Heart left ventricle (tissue), 13 donors: ENCODE results near the gene EXD3.

ENCODE experiments used
- POLR2A ChIP-seq, 2 donors: fragments of 450-650 bp; IDR thresholded peaks; one replicate each; pipeline ENCODE4 v1.6.1; 2017; ENCODE audit warnings: antibody characterized with exemption in 2 of 2, mild to moderate bottlenecking in 2 of 2, moderate library complexity in 2 of 2
- TF ChIP-seq, protein P1 (sequence below), 12 donors: fragments of 200-600 bp; sonication (generic) in 4 of 12; IDR thresholded peaks; one replicate each; pipeline versions ENCODE4 v1.5.0 to v1.8.0; 2018 to 2022; ENCODE audit warnings: antibody characterized with exemption in 12 of 12, mild to moderate bottlenecking in 5 of 12
- donor health status: ischemic (EF 13 %, LVEDD 7.1; RV severe dilation, severe dysfunction).
- donor health status: DM: no; HTN: yes; CAD: no.
- donor health status: DM: no; HTN: no; CAD: no.
- donor health status: ischemic (EF 25% LVEDD 6.9; RV normal size, moderate dysfunction).
- donor health status: ischemic (EF 25% LVEDD 5.7; RV mildly dilated, moderate dysfunction).
- donor health status: ischemic (EF 35%, LVEDD 5.7; RV mildly dilated, moderate dysfunction).
- donor health status: nonischemic (EF 11% LVEDD 7.7; RV severe dilation, severe dysfunction).
- donor health status: DM: yes; HTN: yes; CAD: no.
- donor health status: PGD.
- donor health status: ischemic (EF 29% LVEDD 5.4; RV normal size, mild dysfunction).
- donor health status: nonischemic (EF 23%, LVEDD 6.1; RV moderate dilation, normal function).

DNA sequence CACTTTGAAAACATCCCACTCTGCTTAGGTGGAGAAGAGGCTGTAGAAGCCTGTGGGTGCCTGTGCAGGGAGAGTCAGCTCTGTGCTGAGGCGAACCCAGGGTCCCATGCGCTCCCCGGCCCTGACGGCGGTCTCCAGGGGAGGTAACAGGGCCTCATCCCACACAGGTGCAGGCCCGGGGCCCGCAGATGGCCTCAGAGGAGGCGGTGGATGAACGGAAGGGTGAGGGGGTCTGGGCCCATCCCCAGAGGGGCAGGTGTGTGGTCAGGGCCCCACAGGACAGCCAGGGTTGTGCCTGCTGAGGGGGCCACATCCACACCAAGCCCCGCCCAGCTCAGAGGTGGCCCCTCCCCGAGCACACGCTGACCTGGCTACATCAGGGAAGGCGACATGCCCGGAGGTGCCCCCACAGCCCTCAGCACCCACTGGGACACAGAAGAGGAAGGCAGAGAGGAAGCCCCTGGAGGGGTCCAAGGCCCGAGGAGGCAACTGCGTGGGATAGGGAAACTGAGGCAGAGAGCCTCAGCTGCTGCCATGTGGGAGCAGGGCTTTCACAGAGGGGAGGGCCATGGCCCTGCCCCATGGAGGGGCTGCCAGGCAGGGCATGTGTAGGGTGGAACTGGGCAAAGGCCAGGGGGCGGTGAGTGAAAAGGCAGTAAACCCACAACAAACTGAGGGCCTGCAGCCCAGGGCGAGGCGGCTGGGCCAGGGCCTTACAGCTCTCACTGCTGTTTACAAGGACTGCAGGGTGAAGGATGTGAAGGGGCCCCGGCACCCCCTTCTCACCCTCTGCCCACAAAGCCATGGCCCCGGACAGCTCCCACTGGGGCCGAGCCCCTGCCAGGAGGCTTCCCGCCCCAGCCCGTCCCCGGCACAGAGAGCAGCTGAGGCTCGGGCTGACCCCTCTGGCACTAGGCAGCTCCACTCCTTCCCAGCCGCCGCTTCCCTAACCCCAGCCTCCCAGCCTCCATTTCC is 29.5 kb downstream of the EXD3 start:
- TF ChIP-seq, protein P1, sequence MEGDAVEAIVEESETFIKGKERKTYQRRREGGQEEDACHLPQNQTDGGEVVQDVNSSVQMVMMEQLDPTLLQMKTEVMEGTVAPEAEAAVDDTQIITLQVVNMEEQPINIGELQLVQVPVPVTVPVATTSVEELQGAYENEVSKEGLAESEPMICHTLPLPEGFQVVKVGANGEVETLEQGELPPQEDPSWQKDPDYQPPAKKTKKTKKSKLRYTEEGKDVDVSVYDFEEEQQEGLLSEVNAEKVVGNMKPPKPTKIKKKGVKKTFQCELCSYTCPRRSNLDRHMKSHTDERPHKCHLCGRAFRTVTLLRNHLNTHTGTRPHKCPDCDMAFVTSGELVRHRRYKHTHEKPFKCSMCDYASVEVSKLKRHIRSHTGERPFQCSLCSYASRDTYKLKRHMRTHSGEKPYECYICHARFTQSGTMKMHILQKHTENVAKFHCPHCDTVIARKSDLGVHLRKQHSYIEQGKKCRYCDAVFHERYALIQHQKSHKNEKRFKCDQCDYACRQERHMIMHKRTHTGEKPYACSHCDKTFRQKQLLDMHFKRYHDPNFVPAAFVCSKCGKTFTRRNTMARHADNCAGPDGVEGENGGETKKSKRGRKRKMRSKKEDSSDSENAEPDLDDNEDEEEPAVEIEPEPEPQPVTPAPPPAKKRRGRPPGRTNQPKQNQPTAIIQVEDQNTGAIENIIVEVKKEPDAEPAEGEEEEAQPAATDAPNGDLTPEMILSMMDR (IDR thresholded peaks at IDR 0.05): no peak
- no peak for TF ChIP-seq POLR2A (IDR thresholded peaks at IDR 0.05)
